Esophagus muscularis mucosa (tissue), 4 donors: ENCODE data around the gene ARID5B.

Source experiments
- EP300 ChIP-seq: sonication (generic); formaldehyde crosslinking; IDR thresholded peaks from one replicate; pipeline ENCODE4 v1.6.1; 2017; ENCODE audit warnings: antibody characterized with exemption
- POLR2A ChIP-seq: fragments of 450-650 bp; IDR thresholded peaks from one replicate; pipeline ENCODE4 v1.6.1; 2017; ENCODE audit warnings: antibody characterized with exemption, moderate library complexity, mild to moderate bottlenecking, low read depth
- POLR2AphosphoS5 ChIP-seq, 2 donors: sonication (generic); formaldehyde crosslinking; IDR thresholded peaks; one replicate each; pipeline ENCODE4 v1.6.1; 2017; ENCODE audit warnings: antibody characterized with exemption in 2 of 2
- TF ChIP-seq, protein P1 (sequence below), 3 experiments: fragments of 200-600 bp in 2 of 3; fragments of 450-650 bp in 1 of 3; sonication (generic) in 2 of 3; IDR thresholded peaks; one replicate each; pipeline ENCODE4 v1.5.1; 2017 to 2019; ENCODE audit warnings: antibody characterized with exemption in 3 of 3, mild to moderate bottlenecking in 2 of 3, moderate library complexity in 1 of 3

DNA sequence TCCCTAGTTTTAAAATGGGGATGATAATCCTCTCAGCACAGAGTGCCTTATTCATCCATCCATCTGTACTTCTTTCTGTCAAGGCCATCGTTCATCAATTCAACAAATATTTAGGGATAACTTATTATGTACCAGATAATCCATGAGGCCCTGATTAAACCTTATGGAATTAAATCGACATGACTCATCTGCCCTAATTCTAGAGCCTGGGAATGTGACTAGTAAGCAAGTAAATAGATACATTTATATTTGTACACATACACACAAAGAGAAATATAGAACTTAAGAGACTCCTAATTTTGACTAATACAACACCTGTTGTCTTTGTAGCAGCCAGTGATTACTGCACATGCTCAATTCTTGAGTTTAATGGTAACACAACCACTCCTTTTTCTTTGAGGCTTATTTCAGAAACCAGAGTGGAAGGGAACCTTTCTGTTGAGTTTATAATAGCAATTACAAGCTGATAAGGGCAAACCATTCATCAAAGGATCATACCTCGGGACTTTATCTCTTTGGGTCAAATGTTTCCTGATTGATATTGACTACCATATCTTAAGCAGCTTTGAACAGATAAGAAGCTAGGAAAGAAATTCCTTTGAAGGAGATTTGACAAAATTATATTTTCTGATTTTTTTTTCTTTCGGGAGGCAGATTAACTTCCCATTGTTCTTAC is 122.7 kb downstream of the ARID5B start:
- TF ChIP-seq EP300, result no peak
- no peak for TF ChIP-seq POLR2A
- TF ChIP-seq POLR2AphosphoS5 (IDR thresholded peaks at IDR 0.05), result no peak
- TF ChIP-seq, protein P1, sequence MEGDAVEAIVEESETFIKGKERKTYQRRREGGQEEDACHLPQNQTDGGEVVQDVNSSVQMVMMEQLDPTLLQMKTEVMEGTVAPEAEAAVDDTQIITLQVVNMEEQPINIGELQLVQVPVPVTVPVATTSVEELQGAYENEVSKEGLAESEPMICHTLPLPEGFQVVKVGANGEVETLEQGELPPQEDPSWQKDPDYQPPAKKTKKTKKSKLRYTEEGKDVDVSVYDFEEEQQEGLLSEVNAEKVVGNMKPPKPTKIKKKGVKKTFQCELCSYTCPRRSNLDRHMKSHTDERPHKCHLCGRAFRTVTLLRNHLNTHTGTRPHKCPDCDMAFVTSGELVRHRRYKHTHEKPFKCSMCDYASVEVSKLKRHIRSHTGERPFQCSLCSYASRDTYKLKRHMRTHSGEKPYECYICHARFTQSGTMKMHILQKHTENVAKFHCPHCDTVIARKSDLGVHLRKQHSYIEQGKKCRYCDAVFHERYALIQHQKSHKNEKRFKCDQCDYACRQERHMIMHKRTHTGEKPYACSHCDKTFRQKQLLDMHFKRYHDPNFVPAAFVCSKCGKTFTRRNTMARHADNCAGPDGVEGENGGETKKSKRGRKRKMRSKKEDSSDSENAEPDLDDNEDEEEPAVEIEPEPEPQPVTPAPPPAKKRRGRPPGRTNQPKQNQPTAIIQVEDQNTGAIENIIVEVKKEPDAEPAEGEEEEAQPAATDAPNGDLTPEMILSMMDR (IDR thresholded peaks at IDR 0.05), result no peak
